IMR-90 (cell line): ENCODE results near the gene TTC1. TPM values are rescaled to one million over a fixed set of nuclear protein-coding genes. Genes with fewer than 3 reads are reported as not detected.

Source experiments
- ATAC-seq: fragments of 200-7000 bp; cut with Tn5 transposase; 2 replicates; pipeline ENCODE4 v1.9.1; 2020; ENCODE audit warnings: low read depth, mild to moderate bottlenecking, moderate library complexity
- BruUV-seq: library from RNA; stranded (reverse); fragments of 400-500 nt; replicated peaks from 2 replicates; lab custom pipeline; 2021; lab: Mats Ljungman, UMichigan
- CTCF ChIA-PET: fragments of 300-600 bp; formaldehyde crosslinking; extraction: SDS; loops from one replicate; lab custom pipeline; 2021; ENCODE audit warnings: antibody characterized with exemption; lab: Yijun Ruan, JAX
- POLR2A ChIA-PET: fragments of 300-600 bp; sonication (Branson Sonifier 250); formaldehyde crosslinking; loops from one replicate; lab custom pipeline; 2022; ENCODE audit warnings: antibody characterized with exemption; ENCODE audit not compliant: unreplicated experiment; lab: Charles Lee
- DNase-seq: peaks from one replicate; pipeline ENCODE4 v3.0.0; 2013
- H2AFZ ChIP-seq: replicated peaks from 2 replicates; pipeline ENCODE3; 2013; ENCODE audit warnings: low read length, mild to moderate bottlenecking; ENCODE audit not compliant: poor library complexity
- H2AK5ac ChIP-seq: 2 replicates; pipeline ENCODE4 v1.6.1; 2013; ENCODE audit warnings: low read depth, low read length, inconsistent platforms
- H2AK9ac ChIP-seq: replicated peaks from 2 replicates; pipeline ENCODE3; 2013; ENCODE audit warnings: mild to moderate bottlenecking, low read depth, low read length, moderate library complexity; ENCODE audit not compliant: poor library complexity
- H2BK120ac ChIP-seq: 2 replicates; pipeline ENCODE4 v1.6.1; 2013; ENCODE audit warnings: low read depth, low read length, inconsistent platforms
- H2BK15ac ChIP-seq: 3 replicates; pipeline ENCODE4 v1.6.1; 2013; ENCODE audit warnings: low read depth, low read length, inconsistent platforms
- H2BK20ac ChIP-seq: 2 replicates; pipeline ENCODE4 v1.6.1; 2013; ENCODE audit warnings: low read depth, mild to moderate bottlenecking, inconsistent platforms, low read length, moderate library complexity
- H2BK5ac ChIP-seq: 2 replicates; pipeline ENCODE4 v1.6.1; 2013; ENCODE audit warnings: mild to moderate bottlenecking, low read depth, low read length, inconsistent platforms; ENCODE audit not compliant: poor library complexity, severe bottlenecking
- H3K14ac ChIP-seq: replicated peaks from 2 replicates; pipeline ENCODE4 v1.6.1; 2013; ENCODE audit warnings: low read depth, low read length, inconsistent platforms
- H3K18ac ChIP-seq: 2 replicates; pipeline ENCODE4 v1.6.1; 2013; ENCODE audit warnings: low read depth, low read length, control low read depth
- H3K23ac ChIP-seq: 2 replicates; pipeline ENCODE4 v1.6.1; 2013; ENCODE audit warnings: low read depth, low read length, inconsistent platforms
- H3K27ac ChIP-seq: 2 replicates; pipeline ENCODE4 v1.5.1; 2013; ENCODE audit warnings: mild to moderate bottlenecking, control low read depth, low read length; ENCODE audit not compliant: insufficient read depth
- H3K27me3 ChIP-seq: 2 replicates; pipeline ENCODE4 v1.6.1; 2013; ENCODE audit warnings: low read length; ENCODE audit not compliant: control insufficient read depth, insufficient read depth
- H3K36me3 ChIP-seq: 2 replicates; pipeline ENCODE4 v1.6.1; 2013; ENCODE audit warnings: low read length, mixed read lengths; ENCODE audit not compliant: control insufficient read depth, insufficient read depth
- H3K4ac ChIP-seq: 2 replicates; pipeline ENCODE4 v1.6.1; 2013; ENCODE audit warnings: low read depth, low read length, inconsistent platforms
- H3K4me1 ChIP-seq: 2 replicates; pipeline ENCODE4 v1.6.1; 2013; ENCODE audit warnings: low read length, mixed read lengths; ENCODE audit not compliant: control insufficient read depth, insufficient read depth
- H3K4me2 ChIP-seq: 2 replicates; pipeline ENCODE4 v1.6.1; 2013; ENCODE audit warnings: low read depth, mild to moderate bottlenecking, control low read depth, low read length, moderate library complexity
- H3K4me3 ChIP-seq: 2 replicates; pipeline ENCODE4 v1.5.1; 2013; ENCODE audit warnings: low read depth, mild to moderate bottlenecking, control low read depth, low read length, moderate library complexity; ENCODE audit not compliant: insufficient read depth
- H3K56ac ChIP-seq: 2 replicates; pipeline ENCODE4 v1.6.1; 2013; ENCODE audit warnings: low read length, inconsistent platforms; ENCODE audit not compliant: insufficient read depth; ENCODE audit errors: extremely low read depth
- H3K79me1 ChIP-seq, 2 experiments: 2 replicates each; pipeline ENCODE4 v1.6.1; 2013; ENCODE audit warnings: low read length in 2 of 2, inconsistent platforms in 1 of 2, low read depth in 1 of 2
- H3K9ac ChIP-seq: 2 replicates; pipeline ENCODE4 v1.6.1; 2013; ENCODE audit warnings: low read depth, low read length, control low read depth
- H3K9me1 ChIP-seq: 2 replicates; pipeline ENCODE4 v1.6.1; 2013; ENCODE audit warnings: low read length, inconsistent platforms; ENCODE audit not compliant: insufficient read depth
- H3K9me3 ChIP-seq: 2 replicates; pipeline ENCODE4 v1.6.1; 2013; ENCODE audit warnings: low read length; ENCODE audit not compliant: control insufficient read depth, insufficient read depth
- H4K20me1 ChIP-seq: 2 replicates; pipeline ENCODE4 v1.6.1; 2013; ENCODE audit warnings: low read length, inconsistent platforms; ENCODE audit not compliant: insufficient read depth
- H4K5ac ChIP-seq: 2 replicates; pipeline ENCODE4 v1.6.1; 2013; ENCODE audit warnings: mild to moderate bottlenecking, low read depth, low read length, control low read depth
- H4K8ac ChIP-seq, 2 experiments: 2 replicates each; pipeline ENCODE4 v1.6.1; 2013; ENCODE audit warnings: low read depth in 2 of 2, low read length in 2 of 2, control low read depth in 1 of 2, inconsistent platforms in 1 of 2
- H4K91ac ChIP-seq: 2 replicates; pipeline ENCODE4 v1.6.1; 2013; ENCODE audit warnings: low read depth, low read length, inconsistent platforms; ENCODE audit not compliant: insufficient read depth
- MAFK ChIP-seq: IDR thresholded peaks from 2 replicates; pipeline ENCODE4 v1.6.1; 2012; ENCODE audit warnings: low read depth, low read length, improper control_type of control experiment
- MAZ ChIP-seq: IDR thresholded peaks from 2 replicates; pipeline ENCODE4 v1.6.1; 2012; ENCODE audit warnings: low read depth, mild to moderate bottlenecking, low read length, improper control_type of control experiment, moderate library complexity, borderline replicate concordance
- SMC3 ChIP-seq: fragments of 150-350 bp; IDR thresholded peaks from 2 replicates; pipeline ENCODE4 v1.6.1; 2016; ENCODE audit warnings: low read depth, mild to moderate bottlenecking, antibody characterized with exemption, low read length, moderate library complexity
- WGBS, 2 experiments: methylation state at CpG; one replicate each; pipeline versions ENCODE4 v1.1.5 to v1.1.7; 2013; ENCODE audit warnings: missing lambda C conversion rate in 2 of 2; ENCODE audit not compliant: insufficient read length in 1 of 2; ENCODE audit errors: extremely low coverage in 2 of 2; 5-methylcytosine and 5-hydroxymethylcytosine counted together
- dilution Hi-C: fragments of 300-500 bp; cut with HindIII; formaldehyde crosslinking; loops from one replicate; pipeline ENCODE4 v1.14.3; 2018; ENCODE audit warnings: low sequenced_read_pairs; ENCODE audit not compliant: unreplicated experiment
- in situ Hi-C: fragments of 300-500 bp; cut with MboI; formaldehyde crosslinking; loops from 3 replicates; pipeline ENCODE4 v1.14.3; 2019; ENCODE audit warnings: low sequenced_read_pairs, inconsistent platforms, mixed read lengths
- intact Hi-C: fragments of 100-400 bp; cut with micrococcal nuclease; formaldehyde crosslinking; loops from 2 replicates; pipeline ENCODE4 v1.10.0; 2022
- polyA plus RNA-seq, 3 experiments: library from polyadenylated mRNA; depleted of rRNA; stranded (reverse); fragments of >200 nt; gene quantifications; 2 replicates each; pipeline ENCODE4 v1.2.3, GENCODE V29; 2012; ENCODE audit warnings: low replicate concordance in 1 of 3
- total RNA-seq: library from RNA; depleted of rRNA; stranded (reverse); fragments of >200 nt; gene quantifications from 2 replicates; pipeline ENCODE4 v1.2.3, GENCODE V29; 2012

TTC1 gene
- total and polyA plus RNA-seq, 2 of the 4 experiments (the other 2 are of a cell fraction) = 23.1 to 41.1 TPM

DNA sequence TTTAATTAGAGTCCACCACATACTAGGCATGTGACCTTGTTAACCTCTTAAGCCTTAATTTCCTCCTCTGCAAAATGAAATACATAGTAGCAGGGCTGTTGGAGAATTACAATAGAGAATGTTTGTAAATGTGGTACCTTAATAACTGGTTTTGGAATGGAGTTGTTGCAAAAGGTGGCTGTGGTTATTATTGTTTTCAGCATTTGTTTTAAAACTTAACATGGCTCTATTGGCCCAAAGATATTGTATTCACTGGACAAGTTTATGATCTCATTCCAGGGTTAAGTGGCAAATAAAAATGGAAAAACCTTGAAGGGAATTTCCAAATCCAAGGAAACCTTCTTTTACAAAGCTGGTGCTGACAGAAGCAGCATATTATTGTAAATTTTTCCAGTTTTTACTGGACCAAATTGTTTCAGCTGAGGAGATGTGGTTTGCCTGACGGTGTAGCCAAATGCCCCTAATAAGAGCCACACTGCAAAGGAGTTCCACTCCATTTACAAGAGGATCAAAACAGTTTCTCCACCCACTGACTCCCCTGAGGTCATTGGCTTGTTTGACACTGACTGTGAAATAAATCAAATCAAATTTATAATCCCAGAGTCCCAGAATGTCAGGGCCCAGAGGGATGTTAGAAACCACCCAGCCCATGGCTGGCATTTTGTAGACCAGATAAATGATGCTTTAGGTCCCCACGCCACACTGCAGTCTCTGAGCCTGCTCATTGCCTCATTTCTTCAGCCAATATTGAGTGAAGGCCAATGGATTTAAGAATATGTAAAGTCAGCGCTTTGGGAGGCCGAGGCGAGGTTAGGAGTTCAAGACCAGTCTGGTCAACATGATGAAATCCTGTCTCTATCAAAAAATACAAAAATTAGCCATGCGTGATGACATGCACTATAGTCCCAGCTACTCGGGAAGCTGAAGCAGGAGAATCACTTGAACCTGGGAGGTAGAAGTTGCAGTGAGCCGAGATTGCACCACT is 47.5 kb upstream of the TTC1 start:
- in situ Hi-C loops = loop anchor here (10.0 to 25.0 kb wide), 2 partner anchors 517 to 799 kb away; no protein-coding TSS in a partner anchor

More for the DNA sequence above, 47.5 kb upstream of the TTC1 start:
- no peak overlapping the region for H2BK5ac ChIP-seq
- 100% methylated on average over 1 of the region's 8 CpGs; no CpG with 5 or more reads in 1 of the 2 experiments for WGBS, 2 experiments
- H3K18ac ChIP-seq = no peak overlapping the region
- no peaks in the 10 kb centered on the region for H4K20me1 ChIP-seq
- H4K91ac ChIP-seq = no peak overlapping the region
- no peaks in the 10 kb centered on the region for H3K79me1 ChIP-seq
- H4K5ac ChIP-seq = no peak overlapping the region
- no peak overlapping the region for H3K4ac ChIP-seq
- dilution Hi-C loops (no loop called here), intact Hi-C loops (loop anchor here (5.0 kb wide), 1 partner anchor 444 kb away; no protein-coding TSS in a partner anchor)
- H2AFZ ChIP-seq = no peak overlapping the region
- H3K14ac ChIP-seq = no peak overlapping the region
- POLR2A ChIA-PET = no interaction called here
- H4K8ac ChIP-seq = no peak overlapping the region
- H3K23ac ChIP-seq = no peak overlapping the region
- H2AK5ac ChIP-seq = no peak overlapping the region
- H3K4me3 ChIP-seq = no peak overlapping the region
- H2AK9ac ChIP-seq = no peak overlapping the region
- H3K4me2 ChIP-seq = no peak overlapping the region
- H3K27ac ChIP-seq = no peak overlapping the region
- H3K9me3 ChIP-seq = no peaks in the 10 kb centered on the region
- ATAC-seq (no peak), DNase-seq (no peak)
- no TSS peak for BruUV-seq
- TF ChIP-seq SMC3 = no peak
- TF ChIP-seq MAZ = no peak
- TF ChIP-seq MAFK = peak; percentile 57; the same call in 1 of the 2 replicates
- H2BK20ac ChIP-seq = no peak overlapping the region
- H3K9me1 ChIP-seq = peaks cover 6% of the 10 kb centered on the region
- no peaks in the 10 kb centered on the region for H3K27me3 ChIP-seq
- CTCF ChIA-PET = interaction anchor here (0.7 to 1.3 kb wide), 2 partner anchors 9 to 20 kb away, joined by 3 to 5 read pairs; no protein-coding TSS in a partner anchor
- H3K36me3 ChIP-seq = no peaks in the 10 kb centered on the region
- peaks cover 5% of the 10 kb centered on the region for H3K4me1 ChIP-seq
- no peak overlapping the region for H3K56ac ChIP-seq
- H3K9ac ChIP-seq = no peak overlapping the region
- H2BK120ac ChIP-seq = peak overlapping the region; percentile 21; the same call in 1 of the 2 replicates
- no peak overlapping the region for H2BK15ac ChIP-seq
